ENCODE measurements around the gene TRIM17. TPM values are rescaled to one million over a fixed set of nuclear protein-coding genes. Genes with fewer than 3 reads are reported as not detected.

Gene TRIM17
- polyA plus RNA-seq, 1 of the 3 experiments (the other 2 are of a cell fraction), result 1.6 TPM

- Histone ChIP-seq H3K4me3 (ENCODE audit: low read depth in 2 of 2, low read length in 1 of 2) (no peak overlapping the region), H3K27me3 (ENCODE audit: insufficient read depth) (no peaks in the 10 kb centered on the region), H4K20me1 (ENCODE audit: insufficient read depth) (no peaks in the 10 kb centered on the region), H3K9me2 (no peaks in the 10 kb centered on the region), H3K36me3 (replicated peaks in 1 of 2; ENCODE audit: control insufficient read depth in 1 of 2, insufficient read depth in 2 of 2, low read length in 1 of 2) (no peaks in the 10 kb centered on the region), H3K79me2 (ENCODE audit: insufficient read depth) (no peaks in the 10 kb centered on the region), H3K4me1 (ENCODE audit: control insufficient read depth in 1 of 2, insufficient read depth in 2 of 2, low read depth in 1 of 2, low read length in 1 of 2) (peaks cover 0 to 3% of the 10 kb centered on the region in 2 experiments; a peak in 1 of 4 replicates), H3K9me3 (no peaks in the 10 kb centered on the region), H3F3A (replicated peaks; ENCODE audit: insufficient read depth) (no peaks in the 10 kb centered on the region), H3K4me2 (no peak overlapping the region), H3K9ac (no peak overlapping the region), H2AFZ (ENCODE audit: low read depth) (no peak overlapping the region), H3K27ac (ENCODE audit: low read depth in 2 of 2, low read length in 1 of 2) (no peak overlapping the region)
- ChIA-PET POLR2A (no interaction called here), CTCF (interaction anchor here (0.5 to 1.6 kb wide), 2 partner anchors 18 to 100 kb away, joined by 3 to 4 read pairs; no protein-coding TSS in a partner anchor)
- DNase-seq, result no peak
- TF ChIP-seq ZBTB33 (IDR thresholded peaks at IDR 0.05; ENCODE audit: borderline replicate concordance, low read depth), result no peak
- no peak for TF ChIP-seq GATA2 (CRISPR knock-in tag; IDR thresholded peaks at IDR 0.05)
- TF ChIP-seq CTCF (IDR thresholded peaks at IDR 0.05), result no peak
- no peak for TF ChIP-seq TEAD4 (IDR thresholded peaks at IDR 0.05; ENCODE audit: borderline replicate concordance, insufficient read depth)
- TF ChIP-seq ELF1 (IDR thresholded peaks at IDR 0.05), result no peak
- no peak for TF ChIP-seq FOSL2 (IDR thresholded peaks at IDR 0.05; ENCODE audit: borderline replicate concordance, low read depth)
- no peak for TF ChIP-seq SIN3A (IDR thresholded peaks at IDR 0.05; ENCODE audit: borderline replicate concordance, low read depth, low read length)
- no peak for TF ChIP-seq YY1 (IDR thresholded peaks at IDR 0.05; ENCODE audit: low read depth)
- no peak for TF ChIP-seq EZH2phosphoT487 (IDR thresholded peaks at IDR 0.05; ENCODE audit: borderline replicate concordance, low read depth)
- no peak for TF ChIP-seq IRF3 (IDR thresholded peaks at IDR 0.05; ENCODE audit: low read depth, low read length)
- 76% methylated on average over 34 of the region's 45 CpGs for WGBS (ENCODE audit: low lambda C conversion rate)
These were observed 56.8 kb downstream of the TRIM17 start for GRCh38 chr1:228359613-228360532.
